HCT116 (cell line): Measurements from ENCODE around the gene RNF169. TPM values are rescaled to one million over a fixed set of nuclear protein-coding genes. Genes with fewer than 3 reads are reported as not detected.

Experiments used
- ATAC-seq: fragments of 200-7000 bp; cut with Tn5 transposase; 2 replicates; pipeline ENCODE4 v1.9.1; 2020; ENCODE audit warnings: mild to moderate bottlenecking, moderate library complexity
- BruUV-seq: library from RNA; stranded (reverse); fragments of 400-500 nt; replicated peaks from 2 replicates; lab custom pipeline; 2021; lab: Mats Ljungman, UMichigan
- CTCF ChIA-PET: fragments of 300-600 bp; sonication (Branson Sonifier 250); formaldehyde crosslinking; loops from one replicate; lab custom pipeline; 2021; ENCODE audit warnings: antibody characterized with exemption; lab: Charles Lee
- POLR2A ChIA-PET: fragments of 300-600, 350-600 bp; sonication (Branson Sonifier 250); formaldehyde crosslinking; loops from one replicate; lab custom pipeline; 2021; ENCODE audit warnings: antibody characterized with exemption; lab: Charles Lee
- RAD21 ChIA-PET, 2 experiments: fragments of 300-600 bp; sonication (Branson Sonifier 250); formaldehyde crosslinking; loops; one replicate each; lab custom pipeline; 2023; ENCODE audit warnings: low total read pairs in 2 of 2; ENCODE audit not compliant: uncharacterized antibody in 2 of 2, unreplicated experiment in 2 of 2, low non-redundant PET in 1 of 2; lab: Charles Lee
- DNase-seq: peaks from one replicate; pipeline ENCODE4 v3.0.0-alpha.2; 2010; ENCODE audit warnings: low read depth, low spot score
- H2AFZ ChIP-seq: fragments of 200-600 bp; shearing (Covaris generic), sonication (generic); 2 replicates; pipeline ENCODE4 v1.6.1; 2017; ENCODE audit warnings: low read depth, mixed run types, mixed read lengths, antibody characterized with exemption, low read length; ENCODE audit not compliant: poor library complexity, severe bottlenecking
- H3K27ac ChIP-seq: 2 replicates; pipeline ENCODE4 v1.5.1; 2012; ENCODE audit warnings: low read depth, low read length
- H3K27me3 ChIP-seq: fragments of 200-600 bp; sonication (generic); 2 replicates; pipeline ENCODE4 v1.6.1; 2016; ENCODE audit warnings: mixed run types, low read length, mixed read lengths; ENCODE audit not compliant: insufficient read depth
- H3K36me3 ChIP-seq, 2 experiments: fragments of 200-500 bp in 1 of 2; fragments of 200-600 bp in 1 of 2; sonication (Bioruptor generic) in 1 of 2; sonication (generic) in 1 of 2; 2 replicates each; pipeline versions ENCODE4 v1.5.1 to v1.6.1; 2014 to 2016; ENCODE audit warnings: low read length in 2 of 2, inconsistent platforms in 1 of 2, mixed read lengths in 1 of 2, mixed run types in 1 of 2; ENCODE audit not compliant: insufficient read depth in 2 of 2, control insufficient read depth in 1 of 2
- H3K4me1 ChIP-seq, 2 experiments: fragments of 200-600 bp in 1 of 2; sonication (generic) in 1 of 2; 2 replicates each; pipeline versions ENCODE4 v1.5.1 to v1.6.1; 2012 to 2017; ENCODE audit warnings: low read length in 2 of 2, inconsistent platforms in 1 of 2, mild to moderate bottlenecking in 1 of 2, mixed read lengths in 1 of 2, mixed run types in 1 of 2, moderate library complexity in 1 of 2; ENCODE audit not compliant: insufficient read depth in 2 of 2, control insufficient read depth in 1 of 2
- H3K4me2 ChIP-seq: fragments of 200-600 bp; sonication (generic); 2 replicates; pipeline ENCODE4 v1.6.1; 2017; ENCODE audit warnings: mixed run types, low read length, mixed read lengths
- H3K4me3 ChIP-seq, 2 experiments: fragments of 200-600 bp in 1 of 2; sonication (generic) in 1 of 2; replicated peaks in 1 of 2; 2 replicates each; pipeline ENCODE4 v1.5.1; 2011 to 2016; ENCODE audit warnings: low read length in 2 of 2, control low read depth in 1 of 2, low read depth in 1 of 2, mild to moderate bottlenecking in 1 of 2, mixed read lengths in 1 of 2, mixed run types in 1 of 2
- H3K79me2 ChIP-seq: fragments of 200-600 bp; sonication (generic); 2 replicates; pipeline ENCODE4 v1.6.1; 2017; ENCODE audit warnings: mild to moderate bottlenecking, mixed run types, low read length, moderate library complexity, mixed read lengths; ENCODE audit not compliant: insufficient read depth
- H3K9ac ChIP-seq: fragments of 200-600 bp; sonication (generic); 2 replicates; pipeline ENCODE4 v1.6.1; 2016; ENCODE audit warnings: low read length, mixed read lengths
- H3K9me2 ChIP-seq: fragments of 200-600 bp; sonication (generic), shearing (Covaris generic); 2 replicates; pipeline ENCODE4 v1.6.1; 2017; ENCODE audit warnings: mixed run types, mild to moderate bottlenecking, moderate library complexity; ENCODE audit not compliant: insufficient read depth
- H3K9me3 ChIP-seq, 2 experiments: fragments of 200-500 bp in 1 of 2; fragments of 200-600 bp in 1 of 2; sonication (Bioruptor generic) in 1 of 2; sonication (generic) in 1 of 2; 2 replicates each; pipeline ENCODE4 v1.6.1; 2014 to 2017; ENCODE audit warnings: low read length in 2 of 2, mixed read lengths in 2 of 2, inconsistent platforms in 1 of 2, low read depth in 1 of 2, mild to moderate bottlenecking in 1 of 2, mixed run types in 1 of 2, moderate library complexity in 1 of 2; ENCODE audit not compliant: control insufficient read depth in 1 of 2, insufficient read depth in 1 of 2
- H4K20me1 ChIP-seq: fragments of 200-600 bp; sonication (generic), shearing (Covaris generic); 2 replicates; pipeline ENCODE4 v1.6.1; 2017; ENCODE audit warnings: mixed run types, mild to moderate bottlenecking, moderate library complexity; ENCODE audit not compliant: insufficient read depth
- EGR1 ChIP-seq: IDR thresholded peaks from 2 replicates; pipeline ENCODE4 v1.6.1; 2012; ENCODE audit warnings: low read depth
- ELF1 ChIP-seq: IDR thresholded peaks from 2 replicates; pipeline ENCODE4 v1.6.1; 2012; ENCODE audit warnings: low read depth, borderline replicate concordance
- EZH2 ChIP-seq: fragments of 200-600 bp; sonication (generic); IDR thresholded peaks from 2 replicates; pipeline ENCODE4 v1.6.1; 2017; ENCODE audit warnings: antibody characterized with exemption, mixed run types
- EZH2phosphoT487 ChIP-seq: fragments of 200-600 bp; IDR thresholded peaks from 2 replicates; pipeline ENCODE4 v1.6.1; 2018; ENCODE audit warnings: antibody characterized with exemption, borderline replicate concordance
- FOSL1 ChIP-seq: IDR thresholded peaks from 2 replicates; pipeline ENCODE4 v1.6.1; 2012; ENCODE audit warnings: low read depth
- JUND ChIP-seq: IDR thresholded peaks from 2 replicates; pipeline ENCODE4 v1.6.1; 2012
- MAX ChIP-seq: IDR thresholded peaks from 2 replicates; pipeline ENCODE4 v1.6.1; 2012
- POLR2AphosphoS5 ChIP-seq: IDR thresholded peaks from 2 replicates; pipeline ENCODE4 v1.6.1; 2011; ENCODE audit warnings: mild to moderate bottlenecking, low read depth, low read length, moderate library complexity
- RAD21 ChIP-seq: IDR thresholded peaks from 2 replicates; pipeline ENCODE4 v1.6.1; 2012; ENCODE audit warnings: low read depth, mild to moderate bottlenecking
- REST ChIP-seq: IDR thresholded peaks from 2 replicates; pipeline ENCODE4 v1.6.1; 2012; ENCODE audit warnings: low read depth
- SIN3A ChIP-seq: IDR thresholded peaks from 2 replicates; pipeline ENCODE4 v1.6.1; 2012; ENCODE audit warnings: low read depth
- SP1 ChIP-seq: IDR thresholded peaks from 2 replicates; pipeline ENCODE4 v1.6.1; 2012; ENCODE audit warnings: low read depth
- TCF7L2 ChIP-seq: IDR thresholded peaks from 2 replicates; pipeline ENCODE4 v1.7.0; 2011; ENCODE audit warnings: borderline replicate concordance, inconsistent platforms; ENCODE audit not compliant: insufficient read depth, insufficient read length; ENCODE audit errors: extremely low read depth
- YY1 ChIP-seq: IDR thresholded peaks from 2 replicates; pipeline ENCODE4 v1.6.1; 2011; ENCODE audit warnings: low read length, low read depth, moderate library complexity, mild to moderate bottlenecking; ENCODE audit not compliant: insufficient replicate concordance; ENCODE audit errors: extremely low read depth
- ZNF274 ChIP-seq: fragments of 200-500 bp; sonication (Bioruptor generic); IDR thresholded peaks from 2 replicates; pipeline ENCODE4 v1.6.1; 2014; ENCODE audit warnings: mild to moderate bottlenecking, low read depth, low read length, inconsistent platforms
- intact Hi-C: fragments of 100-400 bp; cut with micrococcal nuclease; formaldehyde crosslinking; loops from 2 replicates; pipeline ENCODE4 v1.10.0; 2022
- total RNA-seq: library from RNA; stranded (reverse); gene quantifications from one replicate; pipeline ENCODE4 v1.2.1, GENCODE V29; 2021; ENCODE audit not compliant: unreplicated experiment
- TF ChIP-seq, protein P1 (sequence below), 3 experiments: fragments of 200-600 bp in 1 of 3; sonication (generic) in 1 of 3; IDR thresholded peaks in 2 of 3; conservative IDR thresholded peaks in 1 of 3; 2 replicates each; pipeline ENCODE4 v1.5.1; 2012 to 2017; ENCODE audit warnings: low read depth in 2 of 3, low read length in 2 of 3, antibody characterized with exemption in 1 of 3, borderline replicate concordance in 1 of 3, control low read depth in 1 of 3, mild to moderate bottlenecking in 1 of 3, mixed read lengths in 1 of 3, mixed run types in 1 of 3, moderate library complexity in 1 of 3; ENCODE audit not compliant: insufficient read depth in 1 of 3
- TF ChIP-seq, protein P2 (sequence below): IDR thresholded peaks from 2 replicates; pipeline ENCODE4 v1.6.1; 2012

RNF169 gene
- total RNA-seq, 1 experiment from 2014 or later, result 22.5 TPM

DNA sequence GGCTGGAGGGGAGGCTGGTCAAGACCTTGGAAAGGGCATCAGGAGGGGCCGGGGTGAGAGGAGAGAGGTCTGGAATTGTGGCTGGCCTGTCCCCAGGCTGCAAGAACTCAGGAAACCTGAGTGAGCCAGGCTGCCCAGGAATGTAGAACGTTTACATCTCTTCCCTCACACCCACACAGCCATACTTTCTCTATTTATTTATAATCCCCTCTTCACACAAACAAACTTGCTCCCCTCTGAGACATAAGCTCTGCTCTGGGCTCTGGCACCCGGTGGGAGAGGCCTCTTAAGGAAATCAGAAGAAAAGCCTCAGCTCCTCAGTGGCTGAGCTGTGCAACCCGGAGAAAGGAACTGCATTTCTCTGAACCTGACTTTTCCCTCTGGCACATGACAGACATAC, 22.9 kb upstream of the RNF169 start:
- ChIA-PET POLR2A (no interaction called here), RAD21 (interaction anchor here (1.6 to 2.9 kb wide), 2 partner anchors 23 to 24 kb away, joined by 4 to 14 read pairs; no protein-coding TSS in a partner anchor), CTCF (interaction anchor here (0.9 to 4.8 kb wide), 8 partner anchors 9 to 523 kb away, joined by 4 to 41 read pairs (median 8); no protein-coding TSS in a partner anchor)
- intact Hi-C loops, result no loop called here
- Histone ChIP-seq H3K4me1 (no peaks in the 10 kb centered on the region; a peak in 1 of 4 replicates), H3K27me3 (peaks cover 8% of the 10 kb centered on the region), H3K9me2 (no peaks in the 10 kb centered on the region), H3K4me3 (no peak overlapping the region), H3K9ac (no peak overlapping the region), H3K4me2 (no peak overlapping the region), H3K36me3 (no peaks in the 10 kb centered on the region), H3K9me3 (no peaks in the 10 kb centered on the region), H3K27ac (no peak overlapping the region), H3K79me2 (no peaks in the 10 kb centered on the region), H4K20me1 (no peaks in the 10 kb centered on the region)
- BruUV-seq, result no TSS peak
- no peak for DNase-seq
- no peak for ATAC-seq
- TF ChIP-seq, protein P1, sequence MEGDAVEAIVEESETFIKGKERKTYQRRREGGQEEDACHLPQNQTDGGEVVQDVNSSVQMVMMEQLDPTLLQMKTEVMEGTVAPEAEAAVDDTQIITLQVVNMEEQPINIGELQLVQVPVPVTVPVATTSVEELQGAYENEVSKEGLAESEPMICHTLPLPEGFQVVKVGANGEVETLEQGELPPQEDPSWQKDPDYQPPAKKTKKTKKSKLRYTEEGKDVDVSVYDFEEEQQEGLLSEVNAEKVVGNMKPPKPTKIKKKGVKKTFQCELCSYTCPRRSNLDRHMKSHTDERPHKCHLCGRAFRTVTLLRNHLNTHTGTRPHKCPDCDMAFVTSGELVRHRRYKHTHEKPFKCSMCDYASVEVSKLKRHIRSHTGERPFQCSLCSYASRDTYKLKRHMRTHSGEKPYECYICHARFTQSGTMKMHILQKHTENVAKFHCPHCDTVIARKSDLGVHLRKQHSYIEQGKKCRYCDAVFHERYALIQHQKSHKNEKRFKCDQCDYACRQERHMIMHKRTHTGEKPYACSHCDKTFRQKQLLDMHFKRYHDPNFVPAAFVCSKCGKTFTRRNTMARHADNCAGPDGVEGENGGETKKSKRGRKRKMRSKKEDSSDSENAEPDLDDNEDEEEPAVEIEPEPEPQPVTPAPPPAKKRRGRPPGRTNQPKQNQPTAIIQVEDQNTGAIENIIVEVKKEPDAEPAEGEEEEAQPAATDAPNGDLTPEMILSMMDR (IDR thresholded peaks at IDR 0.05 in 2 of 3, conservative IDR thresholded peaks at IDR 0.05 in 1 of 3; ENCODE audit: borderline replicate concordance in 1 of 3, insufficient read depth in 1 of 3, low read depth in 2 of 3, low read length in 2 of 3), result no peak
- no peak for TF ChIP-seq ELF1
- TF ChIP-seq REST, result no peak
- no peak for TF ChIP-seq SIN3A
- TF ChIP-seq POLR2AphosphoS5, result no peak
- TF ChIP-seq YY1, result no peak
- no peak for TF ChIP-seq MAX
- TF ChIP-seq FOSL1, result no peak
- TF ChIP-seq SP1, result no peak
- no peak for TF ChIP-seq EZH2
- TF ChIP-seq JUND, result no peak
- no peak for TF ChIP-seq EGR1
- TF ChIP-seq TCF7L2, result no peak
- TF ChIP-seq, protein P2, sequence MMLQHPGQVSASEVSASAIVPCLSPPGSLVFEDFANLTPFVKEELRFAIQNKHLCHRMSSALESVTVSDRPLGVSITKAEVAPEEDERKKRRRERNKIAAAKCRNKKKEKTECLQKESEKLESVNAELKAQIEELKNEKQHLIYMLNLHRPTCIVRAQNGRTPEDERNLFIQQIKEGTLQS, result no peak
- no peak for TF ChIP-seq ZNF274
- no peak for TF ChIP-seq RAD21
- TF ChIP-seq EZH2phosphoT487, result no peak
- TF ChIP-seq, all 23 proteins: peak for 0
- no peak overlapping the region for H2AFZ ChIP-seq
